Measurements from ENCODE around the gene IL20RA.
"Not testable (repeated sequence)": the region's sequence is repeated elsewhere in the genome, so short reads cannot be mapped to it uniquely, and the experiment has no call there.

IL20RA gene

GRCh38 chr6:137044366-137045221 lies at the start of gene IL20RA:
Gene IL20RA (minus strand): TSS chr6:137044965. CDS start chr6:137044728, 237 bp downstream.
- no peak for FAIRE-seq

- FAIRE-seq, result no peak
Observed at GRCh38 chr6:137093183-137094069, 48.7 kb upstream of the IL20RA start.

- no peak for FAIRE-seq
Observed at GRCh38 chr6:137092018-137092417, 47.3 kb upstream of the IL20RA start.

- no peak for FAIRE-seq
Observed at GRCh38 chr6:137089305-137089704, 44.5 kb upstream of the IL20RA start.

GRCh38 chr6:137087902-137088301 lies 43.1 kb upstream of the IL20RA start:
- FAIRE-seq, result no peak

GRCh38 chr6:137086031-137086430 lies 41.3 kb upstream of the IL20RA start:
- FAIRE-seq, result no peak

GRCh38 chr6:137084865-137085617 lies 40.3 kb upstream of the IL20RA start:
- no peak for FAIRE-seq

- no peak for FAIRE-seq
Observed at GRCh38 chr6:137084090-137084489, 39.3 kb upstream of the IL20RA start.

GRCh38 chr6:137081997-137082396 lies 37.2 kb upstream of the IL20RA start:
- FAIRE-seq, result no peak

- FAIRE-seq, result no peak
Observed at GRCh38 chr6:137080711-137081110, 35.9 kb upstream of the IL20RA start.

- FAIRE-seq, result no peak
Observed at GRCh38 chr6:137076277-137077068, 31.7 kb upstream of the IL20RA start.

GRCh38 chr6:137075790-137076189 lies 31.0 kb upstream of the IL20RA start:
- not testable (repeated sequence) for FAIRE-seq

GRCh38 chr6:137070303-137070702 lies 25.5 kb upstream of the IL20RA start:
- FAIRE-seq, result no peak

- no peak for FAIRE-seq
Observed at GRCh38 chr6:137067399-137067798, 22.6 kb upstream of the IL20RA start.

GRCh38 chr6:137058037-137058436 lies 13.3 kb upstream of the IL20RA start:
- FAIRE-seq, result no peak

GRCh38 chr6:137056121-137056880 lies 11.5 kb upstream of the IL20RA start:
- FAIRE-seq, result no peak

- no peak for FAIRE-seq
Observed at GRCh38 chr6:137051790-137052472, 7.2 kb upstream of the IL20RA start.

- FAIRE-seq, result no peak
Observed at GRCh38 chr6:137049095-137049494, 4.3 kb upstream of the IL20RA start.

GRCh38 chr6:137046871-137047412 lies 2.2 kb upstream of the IL20RA start:
- FAIRE-seq, result no peak

- no peak for FAIRE-seq
Observed at GRCh38 chr6:137045222-137045789, 541 bp upstream of the IL20RA start.
